Keratinocyte (primary cell): ENCODE data around the gene FOXO1. TPM values are rescaled to one million over a fixed set of nuclear protein-coding genes. Genes with fewer than 3 reads are reported as not detected.

Source experiments
- DNase-seq: peaks from one replicate; pipeline ENCODE4 v3.0.0-alpha.2; 2011; ENCODE audit warnings: low read depth, missing footprints, low spot score
- FAIRE-seq: peaks from 2 replicates; lab custom pipeline; 2011; peaks lifted over from hg19 to GRCh38; lab: Jason Lieb, UNC
- H2AFZ ChIP-seq: 2 replicates; pipeline ENCODE4 v1.6.0; 2012; ENCODE audit warnings: low read length, control low read depth, inconsistent platforms; ENCODE audit not compliant: control insufficient read depth
- H3K27ac ChIP-seq: 2 replicates; pipeline ENCODE4 v1.5.1; 2011; ENCODE audit warnings: low read length; ENCODE audit not compliant: control insufficient read depth, insufficient read depth
- H3K27me3 ChIP-seq: 3 replicates; pipeline ENCODE4 v1.6.0; 2011; ENCODE audit warnings: low read length; ENCODE audit not compliant: control insufficient read depth, insufficient read depth; ENCODE audit errors: extremely low read depth
- H3K36me3 ChIP-seq, 2 experiments: 2 replicates in 1 of 2; 3 replicates in 1 of 2; pipeline ENCODE4 v1.5.1; 2011; ENCODE audit warnings: low read length in 2 of 2, mild to moderate bottlenecking in 1 of 2; ENCODE audit not compliant: control insufficient read depth in 2 of 2, insufficient read depth in 2 of 2; ENCODE audit errors: extremely low read depth in 1 of 2
- H3K4me1 ChIP-seq: 3 replicates; pipeline ENCODE4 v1.5.1; 2011; ENCODE audit warnings: low read length; ENCODE audit not compliant: control insufficient read depth, insufficient read depth; ENCODE audit errors: extremely low read depth
- H3K4me2 ChIP-seq: 3 replicates; pipeline ENCODE4 v1.6.0; 2011; ENCODE audit warnings: low read depth, low read length; ENCODE audit not compliant: control insufficient read depth, insufficient read depth; ENCODE audit errors: extremely low read depth
- H3K4me3 ChIP-seq, 3 experiments: fragments of 200-600 bp in 1 of 3; sonication (generic) in 1 of 3; 2 replicates in 2 of 3; 3 replicates in 1 of 3; pipeline ENCODE4 v1.5.1; 2011 to 2016; ENCODE audit warnings: low read length in 3 of 3, mild to moderate bottlenecking in 3 of 3, control low read depth in 2 of 3, inconsistent platforms in 1 of 3, low read depth in 1 of 3, mixed read lengths in 1 of 3, mixed run types in 1 of 3, moderate library complexity in 1 of 3; ENCODE audit not compliant: control insufficient read depth in 2 of 3, insufficient read depth in 2 of 3; ENCODE audit errors: extremely low read depth in 1 of 3
- H3K79me2 ChIP-seq: 2 replicates; pipeline ENCODE4 v1.6.0; 2012; ENCODE audit warnings: low read length; ENCODE audit not compliant: control insufficient read depth, insufficient read depth
- H3K9ac ChIP-seq: 3 replicates; pipeline ENCODE4 v1.6.0; 2011; ENCODE audit warnings: low read length; ENCODE audit not compliant: control insufficient read depth, insufficient read depth; ENCODE audit errors: extremely low read depth
- H3K9me1 ChIP-seq: 3 replicates; pipeline ENCODE4 v1.6.0; 2011; ENCODE audit warnings: low read length; ENCODE audit not compliant: control insufficient read depth, insufficient read depth; ENCODE audit errors: extremely low read depth
- H3K9me3 ChIP-seq: 2 replicates; pipeline ENCODE4 v1.5.1; 2012; ENCODE audit warnings: low read depth, low read length; ENCODE audit not compliant: control insufficient read depth
- H4K20me1 ChIP-seq: 3 replicates; pipeline ENCODE4 v1.6.0; 2011; ENCODE audit warnings: low read length; ENCODE audit not compliant: control insufficient read depth, insufficient read depth; ENCODE audit errors: extremely low read depth
- CTCF ChIP-seq, 3 experiments: IDR thresholded peaks in 1 of 3; conservative IDR thresholded peaks in 1 of 3; optimal IDR thresholded peaks in 1 of 3; 2 replicates in 2 of 3; 3 replicates in 1 of 3; pipeline versions ENCODE3 to v1.5.1; 2011; ENCODE audit warnings: low read length in 3 of 3, mild to moderate bottlenecking in 3 of 3, moderate library complexity in 2 of 3, control low read depth in 1 of 3, inconsistent platforms in 1 of 3; ENCODE audit not compliant: insufficient read depth in 2 of 3; ENCODE audit errors: extremely low read depth in 1 of 3
- EZH2 ChIP-seq: IDR thresholded peaks from one replicate; pipeline ENCODE4 v1.6.1; 2012; ENCODE audit warnings: inconsistent platforms, mild to moderate bottlenecking, low read length, moderate library complexity
- dilution Hi-C: fragments of 300-500 bp; cut with MboI; formaldehyde crosslinking; loops from one replicate; pipeline ENCODE4 v1.7.0; 2020; ENCODE audit warnings: low sequenced_read_pairs; ENCODE audit not compliant: extremely low pct_ligation_motif_present
- polyA plus RNA-seq, 5 experiments: library from polyadenylated mRNA; depleted of rRNA in 3 of 5; stranded (reverse) in 3 of 5; stranded (forward) in 1 of 5; unstranded in 1 of 5; fragments of >200 nt; gene quantifications; 1 replicate in 1 of 5; 2 replicates in 3 of 5; 3 replicates in 1 of 5; pipeline versions ENCODE4 v1.2.1 to v1.2.3, GENCODE V29; 2011 to 2012; ENCODE audit warnings: missing spikeins in 2 of 5, low read depth in 1 of 5, low replicate concordance in 1 of 5

Gene FOXO1
- polyA plus RNA-seq, 1 donor (not counting 4 experiments of a cell fraction or from before 2014, with no cell fraction given) = 8.3 TPM

GRCh38 chr13:40564342-40565001, 102.0 kb downstream of the FOXO1 start:
- no peak overlapping the region for H2AFZ ChIP-seq
- H3K4me3 ChIP-seq = no peak overlapping the region
- no peak overlapping the region for H3K27ac ChIP-seq
- H3K4me2 ChIP-seq = no peak overlapping the region
- peaks cover 7% of the 10 kb centered on the region for H3K79me2 ChIP-seq
- no peaks in the 10 kb centered on the region for H3K4me1 ChIP-seq
- H3K27me3 ChIP-seq = no peaks in the 10 kb centered on the region
- H3K36me3 ChIP-seq = peaks cover 0 to 2% of the 10 kb centered on the region in 2 experiments
- H3K9me1 ChIP-seq = no peaks in the 10 kb centered on the region
- no peak overlapping the region for H3K9ac ChIP-seq
- TF ChIP-seq EZH2 = no peak
- no peaks in the 10 kb centered on the region for H3K9me3 ChIP-seq
- DNase-seq (no peak), FAIRE-seq (no peak)
- dilution Hi-C loops = no loop called here
- no peaks in the 10 kb centered on the region for H4K20me1 ChIP-seq

DNA sequence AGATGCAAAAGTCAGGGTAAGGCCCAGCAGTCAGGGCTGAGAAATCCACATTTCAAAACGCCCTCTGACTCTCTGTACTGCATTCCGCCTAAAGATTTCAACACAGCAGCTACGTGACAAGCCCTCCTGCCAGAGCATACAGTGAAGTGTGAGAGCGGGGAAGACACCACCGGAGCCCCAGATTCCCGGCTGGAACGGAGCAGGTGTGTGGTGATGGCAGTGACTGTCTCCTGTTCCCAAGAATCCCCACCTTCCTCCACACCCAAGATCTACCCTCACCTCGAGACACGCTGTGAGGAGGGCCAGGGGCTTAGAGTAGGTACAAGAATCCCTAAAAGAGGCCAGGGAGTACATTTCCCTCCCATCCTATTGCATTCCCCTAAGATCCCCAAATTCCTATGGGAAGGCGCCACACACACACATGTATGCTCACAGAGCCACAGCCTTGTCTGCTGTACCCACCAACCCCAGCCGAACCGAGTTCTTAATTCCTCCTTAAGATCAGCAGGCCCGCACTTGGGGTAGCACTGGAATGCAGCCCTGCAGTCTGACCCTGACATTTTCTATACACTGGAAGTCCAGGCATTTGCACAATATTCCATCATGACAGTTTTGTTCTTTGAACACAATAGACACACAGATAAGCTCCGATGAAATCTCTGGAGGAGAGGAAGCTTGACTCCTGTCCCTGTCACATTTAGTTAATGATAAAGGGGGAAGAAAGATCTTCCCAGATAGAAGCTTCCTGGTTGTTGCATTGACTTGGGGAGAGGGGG, 102.9 kb downstream of the FOXO1 start:
- no peak for FAIRE-seq
- no peaks in the 10 kb centered on the region for H3K9me3 ChIP-seq
- H3K4me1 ChIP-seq = no peaks in the 10 kb centered on the region
- peaks cover 0 to 2% of the 10 kb centered on the region in 2 experiments for H3K36me3 ChIP-seq
- TF ChIP-seq EZH2 (no peak), CTCF (optimal IDR thresholded peaks at IDR 0.05 in 1 of 3, IDR thresholded peaks at IDR 0.05 in 1 of 3, conservative IDR thresholded peaks at IDR 0.05 in 1 of 3; ENCODE audit: extremely low read depth in 1 of 3, insufficient read depth in 2 of 3, low read length in 3 of 3) (no peak)
- H2AFZ ChIP-seq = no peak overlapping the region
- H4K20me1 ChIP-seq = no peaks in the 10 kb centered on the region
- peaks cover 5% of the 10 kb centered on the region for H3K79me2 ChIP-seq
- H3K4me3 ChIP-seq = no peak overlapping the region
- H3K9ac ChIP-seq = no peak overlapping the region
- dilution Hi-C loops = no loop called here
- H3K27me3 ChIP-seq = no peaks in the 10 kb centered on the region
- H3K27ac ChIP-seq = no peak overlapping the region
- H3K4me2 ChIP-seq = no peak overlapping the region
- no peak for DNase-seq
- no peaks in the 10 kb centered on the region for H3K9me1 ChIP-seq
